GM13977 (cell line): Measurements from ENCODE around the gene QKI.

Experiments
- DNase-seq: peaks from one replicate; pipeline ENCODE4 v3.0.0; 2012; ENCODE audit warnings: low spot score
- in situ Hi-C: fragments of 300-500 bp; cut with MboI; formaldehyde crosslinking; loops from one replicate; pipeline ENCODE4 v1.12.0; 2022; ENCODE audit warnings: low sequenced_read_pairs, low pct_unique_long_range_greater_than_20kb, mixed read lengths, inconsistent platforms; ENCODE audit not compliant: unreplicated experiment
- TF ChIP-seq, protein P1 (sequence below): IDR thresholded peaks from 2 replicates; pipeline ENCODE4 v1.5.1; 2012; ENCODE audit warnings: mild to moderate bottlenecking, control low read depth; ENCODE audit not compliant: insufficient read depth; ENCODE audit errors: extremely low read depth, missing control alignments

The QKI gene

DNA sequence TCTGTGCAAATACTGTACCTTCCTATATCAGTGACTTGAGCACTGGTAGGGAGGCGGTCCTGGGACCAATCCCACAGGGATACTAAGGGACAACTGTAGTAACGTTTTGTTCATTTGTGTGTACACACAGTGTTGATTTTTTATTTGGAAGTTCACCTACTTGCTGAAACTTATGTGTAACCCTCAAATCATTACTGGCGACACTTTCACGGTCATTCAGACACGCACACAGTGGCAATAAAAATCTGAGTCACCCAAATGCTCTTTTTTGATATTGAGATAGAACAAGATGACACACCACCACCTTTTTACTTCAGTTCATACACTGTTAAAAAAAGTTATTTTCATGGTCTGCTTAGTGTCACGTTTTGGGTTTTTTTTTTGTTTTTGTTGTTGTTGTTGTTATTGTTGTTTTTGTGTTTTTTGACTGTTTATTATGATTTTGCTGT lies 79.8 kb downstream of the QKI start:
- TF ChIP-seq, protein P1, sequence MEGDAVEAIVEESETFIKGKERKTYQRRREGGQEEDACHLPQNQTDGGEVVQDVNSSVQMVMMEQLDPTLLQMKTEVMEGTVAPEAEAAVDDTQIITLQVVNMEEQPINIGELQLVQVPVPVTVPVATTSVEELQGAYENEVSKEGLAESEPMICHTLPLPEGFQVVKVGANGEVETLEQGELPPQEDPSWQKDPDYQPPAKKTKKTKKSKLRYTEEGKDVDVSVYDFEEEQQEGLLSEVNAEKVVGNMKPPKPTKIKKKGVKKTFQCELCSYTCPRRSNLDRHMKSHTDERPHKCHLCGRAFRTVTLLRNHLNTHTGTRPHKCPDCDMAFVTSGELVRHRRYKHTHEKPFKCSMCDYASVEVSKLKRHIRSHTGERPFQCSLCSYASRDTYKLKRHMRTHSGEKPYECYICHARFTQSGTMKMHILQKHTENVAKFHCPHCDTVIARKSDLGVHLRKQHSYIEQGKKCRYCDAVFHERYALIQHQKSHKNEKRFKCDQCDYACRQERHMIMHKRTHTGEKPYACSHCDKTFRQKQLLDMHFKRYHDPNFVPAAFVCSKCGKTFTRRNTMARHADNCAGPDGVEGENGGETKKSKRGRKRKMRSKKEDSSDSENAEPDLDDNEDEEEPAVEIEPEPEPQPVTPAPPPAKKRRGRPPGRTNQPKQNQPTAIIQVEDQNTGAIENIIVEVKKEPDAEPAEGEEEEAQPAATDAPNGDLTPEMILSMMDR, result no peak
- in situ Hi-C loops, result no loop called here
- DNase-seq, result no peak

DNA sequence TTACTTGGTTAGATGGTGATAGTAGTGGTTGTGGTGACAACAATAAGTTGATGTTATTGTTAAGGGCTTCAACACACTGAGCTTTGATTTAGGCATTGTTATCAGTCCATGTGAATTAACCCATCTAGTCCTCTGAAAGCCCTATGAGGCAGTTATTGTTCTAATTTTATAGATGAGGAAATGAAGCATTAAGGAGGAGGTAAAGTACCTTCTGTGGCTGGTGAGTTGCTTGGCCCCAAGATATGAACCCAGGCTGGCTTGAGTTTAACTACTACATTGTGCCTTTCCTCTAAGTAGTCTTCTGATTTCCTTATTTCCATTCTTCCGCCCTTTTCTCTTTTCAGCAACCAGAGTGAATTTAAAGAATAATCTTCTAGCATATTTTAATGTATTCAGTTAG lies 81.7 kb downstream of the QKI start:
- DNase-seq, result no peak
- TF ChIP-seq, protein P1, result no peak
- in situ Hi-C loops, result no loop called here

DNA sequence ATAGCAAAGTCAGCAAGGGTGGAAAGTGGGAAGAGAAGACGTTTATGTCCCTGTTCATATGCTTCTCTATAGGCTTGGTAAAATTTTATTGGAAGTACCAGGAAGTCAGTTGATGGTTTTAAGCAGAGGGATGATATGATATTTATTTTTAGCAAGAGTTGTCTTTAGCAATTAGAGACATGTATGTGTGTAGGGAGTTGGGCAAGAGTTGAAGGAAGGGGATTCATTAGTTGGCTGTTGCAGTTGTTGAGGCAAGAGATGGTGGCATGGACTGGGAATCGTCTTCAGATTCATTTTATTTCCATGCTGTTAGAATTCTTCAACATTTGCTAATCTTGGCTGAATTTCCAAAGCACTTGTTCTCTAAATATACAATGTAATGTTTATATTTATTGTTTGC lies 85.6 kb downstream of the QKI start:
- in situ Hi-C loops, result no loop called here
- DNase-seq, result no peak

DNA sequence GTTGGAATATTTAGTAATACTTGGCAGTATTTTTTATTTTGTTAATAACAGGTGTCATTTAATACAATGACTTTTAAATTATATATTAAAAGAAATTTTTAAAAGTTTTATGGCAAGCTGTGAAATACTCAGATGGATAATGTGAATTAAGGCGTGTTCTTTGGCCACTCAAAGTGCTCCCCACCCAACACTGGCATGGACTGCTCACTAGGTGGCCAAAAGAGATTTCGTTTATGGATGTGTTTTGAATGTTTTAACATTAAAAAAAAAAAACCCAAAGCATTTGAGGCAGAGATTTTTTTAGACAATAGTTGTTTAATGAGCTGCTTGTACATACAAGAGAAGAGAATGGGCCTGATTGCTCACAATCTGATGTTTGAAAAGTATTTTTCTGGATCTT lies 86.5 kb downstream of the QKI start:
- in situ Hi-C loops, result no loop called here
- DNase-seq, result no peak
- TF ChIP-seq, protein P1, result no peak

More for the DNA sequence above, 85.6 kb downstream of the QKI start:
- TF ChIP-seq, protein P1, result no peak

DNA sequence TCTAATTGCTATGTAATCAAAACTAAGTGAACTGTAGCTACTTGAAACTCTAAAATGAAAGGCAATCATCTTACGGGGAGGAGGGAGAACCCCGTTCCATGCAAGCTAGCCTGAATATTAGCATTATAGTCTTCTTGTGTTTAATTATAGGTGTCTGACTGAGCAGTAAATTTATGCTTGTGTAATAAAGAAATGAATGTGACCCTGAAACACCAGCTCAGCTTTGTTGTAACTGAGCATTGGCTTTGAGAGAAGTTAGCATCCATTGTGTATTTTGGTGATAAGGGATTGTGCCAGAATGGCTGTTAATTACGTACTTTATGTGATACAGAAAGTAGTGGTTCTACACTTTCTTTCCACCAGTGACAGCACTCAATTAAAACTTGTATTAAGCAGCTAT lies 86.9 kb downstream of the QKI start:
- no peak for DNase-seq
- TF ChIP-seq, protein P1, result no peak
- in situ Hi-C loops, result no loop called here

DNA sequence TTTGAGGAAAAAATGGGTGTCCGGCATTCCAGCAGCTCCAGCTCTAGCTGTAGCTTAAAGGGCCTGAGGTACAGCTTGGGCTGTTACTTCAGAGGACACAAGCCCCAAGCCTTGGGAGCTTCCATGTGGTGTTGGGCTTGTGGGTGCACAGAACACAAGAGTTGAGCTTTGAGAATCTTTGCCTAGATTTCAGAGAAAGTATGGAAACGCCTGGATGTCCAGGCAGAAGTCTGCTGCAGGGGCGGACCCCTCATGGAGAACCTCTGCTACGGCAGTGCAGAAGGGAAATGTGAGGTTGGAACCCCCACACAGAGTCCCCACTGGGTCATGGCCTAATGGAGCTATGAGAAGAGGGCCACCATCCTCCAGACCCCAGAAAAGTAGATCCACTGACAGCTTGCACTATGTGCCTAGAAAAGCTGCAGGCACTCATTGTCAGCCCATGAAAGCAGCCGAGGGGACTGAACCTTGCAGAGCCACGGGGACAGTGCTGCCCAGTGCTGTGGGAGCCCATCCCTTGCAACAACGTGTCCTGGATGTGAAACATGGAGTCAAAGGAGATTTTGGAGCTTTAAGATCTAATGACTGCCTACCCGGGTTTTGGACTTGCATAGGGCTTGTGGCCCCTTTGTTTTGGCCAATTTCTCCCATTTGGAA lies 90.6 kb downstream of the QKI start:
- TF ChIP-seq, protein P1, result no peak
- no peak for DNase-seq
- in situ Hi-C loops, result no loop called here
